ENCODE data around the gene RANBP1.
A peak's percentile ranks its signal among the peaks of the same experiment; 100 is the strongest.
"Not testable (repeated sequence)": the region's sequence is repeated elsewhere in the genome, so short reads cannot be mapped to it uniquely, and the experiment has no call there.

RANBP1 gene

GRCh38 chr22:20115691-20116375 lies at the start of gene RANBP1:
Gene RANBP1, plus strand, starts transcription at chr22:20116104. Its CDS starts 81 bp downstream, at chr22:20116185.
- no peak for DNase-seq (ENCODE audit: low read depth, low spot score)

DNA sequence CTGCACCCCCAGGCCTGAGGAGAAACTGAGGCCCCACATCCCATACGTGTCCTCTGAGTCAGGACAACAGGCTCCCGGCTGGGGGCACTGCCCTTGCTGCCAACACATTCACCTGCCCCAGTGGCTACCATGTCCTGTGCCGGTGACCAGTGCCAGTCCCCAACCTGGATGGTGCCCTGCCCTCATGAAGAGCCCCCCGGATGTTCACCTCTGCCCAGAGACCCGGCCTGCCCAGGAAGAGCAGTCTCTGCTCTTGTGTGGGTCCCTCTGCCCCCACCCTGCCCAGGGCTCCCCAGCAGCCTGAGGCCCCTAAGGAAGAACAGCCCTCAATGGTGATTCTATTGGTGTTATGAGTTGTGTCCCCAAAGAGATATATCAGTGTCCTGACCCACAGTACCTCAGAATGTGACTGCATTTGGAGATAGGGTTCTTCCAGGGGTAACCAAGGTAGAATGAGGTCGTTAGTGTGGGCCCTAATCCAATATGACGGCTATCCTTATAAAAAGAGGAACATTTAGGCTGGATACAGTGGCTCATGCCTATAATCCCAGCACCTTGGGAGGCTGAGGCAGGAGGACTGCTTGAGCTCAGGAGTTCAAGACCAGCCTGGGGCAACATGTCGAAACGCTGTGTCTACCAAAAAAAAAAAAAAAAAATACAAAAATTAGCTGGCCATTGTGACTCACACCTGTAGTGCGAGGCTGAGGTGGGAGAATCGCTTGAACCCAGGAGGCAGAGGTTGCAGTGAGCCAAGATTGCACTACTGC lies 49.1 kb upstream of the RANBP1 start:
- no peak for DNase-seq (ENCODE audit: low read depth, low spot score)

DNA sequence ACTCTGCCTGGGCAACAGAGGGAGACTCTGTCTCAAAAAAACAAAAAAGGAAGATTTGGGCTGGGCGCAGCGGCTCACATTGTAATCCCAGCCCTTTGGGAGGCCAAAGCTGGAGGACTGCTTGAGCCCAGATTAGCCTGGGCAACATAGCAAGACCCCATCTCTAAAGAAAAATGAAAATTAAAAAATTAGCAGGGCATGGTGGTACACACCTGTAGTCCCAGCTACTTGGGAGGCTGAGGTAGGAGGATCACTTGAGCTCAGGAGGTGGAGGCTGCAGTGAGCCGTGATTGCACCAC lies 48.6 kb upstream of the RANBP1 start:
- DNase-seq (ENCODE audit: low read depth, low spot score), result not testable (repeated sequence)

- no peak for DNase-seq (ENCODE audit: low read depth, low spot score)
Measured at GRCh38 chr22:20068640-20069039, 47.3 kb upstream of the RANBP1 start.

- no peak for DNase-seq (ENCODE audit: low read depth, low spot score)
Measured at GRCh38 chr22:20069331-20070042, 46.4 kb upstream of the RANBP1 start.

DNA sequence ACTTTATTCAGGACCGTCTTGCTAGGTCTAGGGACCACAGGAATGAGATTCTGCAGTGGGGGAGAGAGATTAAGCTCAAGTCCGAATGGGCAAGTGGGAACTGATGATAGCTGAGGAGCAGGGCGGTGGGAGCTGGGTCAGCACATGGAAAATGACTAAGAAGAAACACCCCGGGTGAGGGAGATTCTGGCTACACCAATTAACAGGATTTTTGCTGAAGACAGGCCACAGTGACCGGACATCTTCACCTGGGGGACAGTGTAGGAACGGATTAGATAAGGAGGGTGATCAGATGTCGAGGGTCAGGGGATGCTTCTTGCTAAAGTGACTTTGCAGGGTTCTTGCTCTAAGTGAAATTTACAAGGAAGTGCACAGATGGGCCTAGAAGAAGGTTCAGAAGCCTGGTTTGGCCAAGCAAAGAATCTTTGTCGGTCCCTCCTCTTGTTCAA lies 44.4 kb upstream of the RANBP1 start:
- DNase-seq (ENCODE audit: low read depth, low spot score), result no peak

- DNase-seq (ENCODE audit: low read depth, low spot score), result no peak
Measured at GRCh38 chr22:20076627-20077172, 39.2 kb upstream of the RANBP1 start.

DNA sequence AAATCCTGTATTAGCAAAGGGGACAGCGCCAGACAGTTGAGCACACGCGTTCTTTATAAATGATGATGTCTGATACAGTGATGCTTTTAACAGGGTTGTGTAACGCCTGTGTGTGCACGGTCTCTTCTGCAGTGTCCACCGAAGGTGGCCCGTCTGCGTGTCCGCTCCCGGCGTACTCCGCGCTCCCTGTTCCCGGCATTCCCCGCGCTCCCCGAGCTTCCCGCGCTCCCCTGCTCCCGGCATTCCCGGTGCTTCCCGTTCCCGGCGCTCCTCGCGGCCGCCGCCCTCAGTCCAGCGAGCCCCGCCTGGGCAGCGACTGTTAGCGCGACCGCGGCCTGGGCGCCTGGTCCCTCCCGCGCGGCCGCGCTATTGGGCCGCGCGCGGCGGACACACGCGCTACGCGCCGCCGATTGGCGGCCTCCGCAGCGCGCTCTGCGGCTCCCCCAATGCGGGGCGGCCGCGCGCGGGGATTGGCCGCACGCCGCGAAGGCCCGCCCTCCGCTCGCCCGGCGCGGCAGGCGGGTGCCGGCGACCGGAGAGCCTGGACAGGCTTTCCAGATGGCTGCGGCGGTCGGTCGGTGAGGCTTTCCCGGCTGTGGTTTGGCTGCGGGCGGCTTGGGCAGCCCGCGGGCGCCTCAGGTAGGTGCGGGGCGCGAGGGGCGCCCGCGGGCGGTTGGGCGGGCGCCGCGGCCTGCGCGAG lies 36.0 kb upstream of the RANBP1 start, which contains the start of gene DGCR8:
Gene DGCR8, plus strand, starts transcription at position 497 of the 700 bp plus-strand sequence. CDS start 5,723 bp downstream, outside the sequence.
- peak; percentile 94 for DNase-seq (ENCODE audit: low read depth, low spot score)

GRCh38 chr22:20080445-20080775 lies 35.5 kb upstream of the RANBP1 start:
- DNase-seq (ENCODE audit: low read depth, low spot score), result no peak

GRCh38 chr22:20080776-20081654 lies 34.9 kb upstream of the RANBP1 start:
- DNase-seq (ENCODE audit: low read depth, low spot score), result peak; percentile 87

GRCh38 chr22:20083157-20083890 lies 32.6 kb upstream of the RANBP1 start:
- peak; percentile 27 for DNase-seq (ENCODE audit: low read depth, low spot score)

DNA sequence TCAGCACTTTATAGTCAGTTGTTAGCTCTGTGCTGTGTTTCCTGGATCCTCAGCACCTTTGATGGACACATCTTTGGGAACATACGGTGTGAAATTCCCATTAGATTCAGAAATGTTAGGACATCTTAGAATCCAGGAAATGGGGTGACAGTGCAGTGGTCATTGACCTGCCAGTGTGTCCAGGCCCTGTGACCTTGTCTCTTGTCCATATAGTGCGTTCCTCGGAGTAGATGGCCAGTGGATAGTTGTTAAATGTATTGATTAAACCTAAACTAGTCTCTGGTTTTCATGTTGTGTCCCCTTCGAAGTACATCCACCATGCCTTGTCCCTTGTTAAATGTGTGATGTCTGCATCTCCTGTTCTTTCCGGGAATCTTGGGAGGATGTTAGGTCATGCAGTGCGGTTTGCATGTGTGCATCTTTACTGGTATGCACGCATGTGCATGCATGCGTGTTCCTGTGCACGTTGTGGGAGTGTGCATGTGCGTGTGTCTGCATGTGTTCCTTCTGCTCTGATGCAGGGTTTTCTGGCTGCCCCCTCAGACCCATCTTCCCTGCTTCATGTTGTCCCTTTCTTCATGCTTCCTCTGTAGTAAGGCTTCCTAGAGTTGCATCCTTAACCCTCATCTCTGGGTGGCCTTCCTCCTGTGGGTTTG lies 31.9 kb upstream of the RANBP1 start:
- no peak for DNase-seq (ENCODE audit: low read depth, low spot score)

- peak; percentile 75 for DNase-seq (ENCODE audit: low read depth, low spot score)
Measured at GRCh38 chr22:20084547-20085413, 31.1 kb upstream of the RANBP1 start.

GRCh38 chr22:20085651-20086050 lies 30.3 kb upstream of the RANBP1 start:
- DNase-seq (ENCODE audit: low read depth, low spot score), result no peak

DNA sequence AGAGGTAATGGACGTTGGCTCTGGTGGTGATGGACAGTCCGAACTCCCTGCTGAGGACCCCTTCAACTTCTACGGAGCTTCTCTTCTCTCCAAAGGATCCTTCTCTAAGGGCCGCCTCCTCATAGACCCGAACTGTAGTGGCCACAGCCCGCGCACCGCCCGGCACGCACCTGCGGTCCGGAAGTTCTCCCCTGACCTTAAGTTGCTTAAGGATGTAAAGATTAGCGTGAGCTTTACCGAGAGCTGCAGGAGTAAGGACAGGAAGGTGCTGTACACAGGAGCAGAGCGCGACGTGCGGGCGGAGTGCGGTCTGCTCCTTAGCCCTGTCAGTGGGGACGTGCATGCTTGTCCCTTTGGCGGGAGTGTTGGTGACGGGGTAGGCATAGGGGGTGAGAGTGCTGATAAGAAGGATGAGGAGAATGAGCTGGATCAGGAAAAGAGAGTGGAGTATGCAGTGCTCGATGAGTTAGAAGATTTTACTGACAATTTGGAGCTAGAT lies 29.8 kb upstream of the RANBP1 start:
- DNase-seq (ENCODE audit: low read depth, low spot score), result no peak

- DNase-seq (ENCODE audit: low read depth, low spot score), result no peak
Measured at GRCh38 chr22:20086763-20087162, 29.1 kb upstream of the RANBP1 start.

DNA sequence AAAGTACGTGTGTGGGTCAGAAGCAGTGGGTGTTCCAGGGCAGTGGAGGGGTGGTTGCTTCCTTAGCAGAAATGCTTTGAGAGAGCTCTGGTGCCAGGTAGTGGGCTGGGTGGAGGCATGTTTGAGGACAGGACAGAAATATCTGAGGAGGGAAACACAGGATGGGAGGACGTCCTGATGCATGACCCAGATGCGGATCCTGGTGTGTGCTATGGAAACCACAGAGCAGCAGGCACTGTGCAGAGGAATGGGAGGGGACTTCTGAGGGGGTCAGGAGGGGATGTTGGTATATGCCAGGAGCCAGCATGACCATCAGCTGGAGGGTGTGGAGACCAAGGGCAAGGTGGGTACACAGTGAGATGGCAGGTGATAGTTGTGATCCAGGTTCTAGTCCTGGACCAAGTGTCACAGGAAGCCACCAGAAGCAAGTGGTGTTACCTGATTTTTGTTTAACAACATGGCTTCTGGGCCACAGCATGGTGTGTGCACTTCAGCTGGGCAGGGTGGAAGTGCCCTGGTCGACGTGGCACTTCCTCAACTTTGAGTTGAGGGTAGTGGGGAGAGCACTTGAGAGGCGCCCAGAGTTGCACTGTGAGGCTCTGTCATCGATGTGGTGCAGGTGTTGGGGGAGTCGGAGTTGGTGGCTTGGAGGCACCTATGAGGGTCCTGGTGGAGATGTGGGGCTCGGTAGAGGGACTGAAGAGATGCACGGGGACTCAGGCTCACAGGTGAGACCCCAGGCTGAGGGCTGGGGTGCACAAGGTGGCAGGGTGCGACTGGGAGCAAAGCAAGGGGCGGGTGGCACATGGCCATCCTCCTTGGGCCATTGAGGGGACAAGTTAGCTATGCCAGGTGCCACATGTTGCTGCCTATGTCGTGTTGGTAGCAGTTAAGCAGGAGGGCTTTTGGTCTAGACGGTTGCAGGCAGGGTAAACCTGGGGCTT lies 28.3 kb upstream of the RANBP1 start:
- no peak for DNase-seq (ENCODE audit: low read depth, low spot score)

All from ELF-1 (cell line).